Measurements from ENCODE around the gene PBX1. TPM values are rescaled to one million over a fixed set of nuclear protein-coding genes. Genes with fewer than 3 reads are reported as not detected.
A peak's percentile ranks its signal among the peaks of the same experiment; 100 is the strongest.

PBX1 gene
- total and polyA plus RNA-seq, 2 experiments from 2014 or later, result 40.0 to 104 TPM

DNA sequence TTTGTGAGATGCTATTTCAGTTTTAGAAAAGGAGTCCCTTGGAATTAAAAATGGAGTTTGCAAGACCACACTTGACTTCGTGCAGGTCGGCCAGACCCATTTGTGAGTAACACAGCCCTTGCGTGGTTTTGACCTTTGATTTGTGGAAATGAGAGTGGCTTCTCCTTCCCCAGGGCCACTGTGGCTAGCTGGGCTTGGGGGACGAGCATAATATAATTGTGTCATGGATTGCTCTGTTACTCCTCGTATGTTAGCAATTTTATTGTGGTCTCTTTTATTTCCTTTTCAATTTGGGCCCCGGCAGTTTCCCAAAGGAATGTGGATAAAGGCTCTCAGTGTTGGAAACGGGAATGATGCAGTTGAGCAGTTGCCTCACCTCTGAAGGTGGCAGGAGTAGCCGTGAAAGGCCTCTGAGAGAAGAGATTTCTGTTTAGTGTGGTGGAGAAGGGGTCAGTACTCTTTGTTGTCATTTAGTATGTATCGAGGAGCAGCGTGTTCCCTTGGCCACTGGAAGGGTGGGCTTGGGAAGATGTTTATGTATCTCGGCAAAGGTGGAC lies 194.6 kb downstream of the PBX1 start:
- Histone ChIP-seq H3K4me1 (ENCODE audit: insufficient read depth) (peaks cover 27% of the 10 kb centered on the region), H2AFZ (no peak overlapping the region), H3K9me2 (ENCODE audit: insufficient read depth) (no peaks in the 10 kb centered on the region), H3K79me2 (replicated peaks; ENCODE audit: insufficient read depth) (peaks cover 82% of the 10 kb centered on the region), H3K4me3 (no peak overlapping the region), H4K20me1 (replicated peaks; ENCODE audit: insufficient read depth) (peaks cover 27% of the 10 kb centered on the region), H3K27ac (ENCODE audit: low read depth) (no peak overlapping the region), H3K36me3 (ENCODE audit: insufficient read depth) (no peaks in the 10 kb centered on the region), H3K27me3 (ENCODE audit: insufficient read depth) (no peaks in the 10 kb centered on the region), H3K4me2 (no peak overlapping the region), H3F3A (replicated peaks; ENCODE audit: low read depth) (no peaks in the 10 kb centered on the region)
- no peak overlapping the region for H3K4me3 Mint-ChIP-seq
- H3K4me1 Mint-ChIP-seq, result peaks cover 46% of the 10 kb centered on the region
- DNase-seq (ENCODE audit: low spot score) (no peak), ATAC-seq (peak; percentile 26)
- no peaks in the 10 kb centered on the region for H3K9me3 Mint-ChIP-seq
- no peaks in the 10 kb centered on the region for H3K36me3 Mint-ChIP-seq (ENCODE audit: low read depth)
- no peak for TF ChIP-seq EZH2 (IDR thresholded peaks at IDR 0.05; ENCODE audit: low read depth, unreplicated experiment)
- no peak for TF ChIP-seq POLR2AphosphoS5 (IDR thresholded peaks at IDR 0.05; ENCODE audit: low read depth)
- TF ChIP-seq, protein P1, sequence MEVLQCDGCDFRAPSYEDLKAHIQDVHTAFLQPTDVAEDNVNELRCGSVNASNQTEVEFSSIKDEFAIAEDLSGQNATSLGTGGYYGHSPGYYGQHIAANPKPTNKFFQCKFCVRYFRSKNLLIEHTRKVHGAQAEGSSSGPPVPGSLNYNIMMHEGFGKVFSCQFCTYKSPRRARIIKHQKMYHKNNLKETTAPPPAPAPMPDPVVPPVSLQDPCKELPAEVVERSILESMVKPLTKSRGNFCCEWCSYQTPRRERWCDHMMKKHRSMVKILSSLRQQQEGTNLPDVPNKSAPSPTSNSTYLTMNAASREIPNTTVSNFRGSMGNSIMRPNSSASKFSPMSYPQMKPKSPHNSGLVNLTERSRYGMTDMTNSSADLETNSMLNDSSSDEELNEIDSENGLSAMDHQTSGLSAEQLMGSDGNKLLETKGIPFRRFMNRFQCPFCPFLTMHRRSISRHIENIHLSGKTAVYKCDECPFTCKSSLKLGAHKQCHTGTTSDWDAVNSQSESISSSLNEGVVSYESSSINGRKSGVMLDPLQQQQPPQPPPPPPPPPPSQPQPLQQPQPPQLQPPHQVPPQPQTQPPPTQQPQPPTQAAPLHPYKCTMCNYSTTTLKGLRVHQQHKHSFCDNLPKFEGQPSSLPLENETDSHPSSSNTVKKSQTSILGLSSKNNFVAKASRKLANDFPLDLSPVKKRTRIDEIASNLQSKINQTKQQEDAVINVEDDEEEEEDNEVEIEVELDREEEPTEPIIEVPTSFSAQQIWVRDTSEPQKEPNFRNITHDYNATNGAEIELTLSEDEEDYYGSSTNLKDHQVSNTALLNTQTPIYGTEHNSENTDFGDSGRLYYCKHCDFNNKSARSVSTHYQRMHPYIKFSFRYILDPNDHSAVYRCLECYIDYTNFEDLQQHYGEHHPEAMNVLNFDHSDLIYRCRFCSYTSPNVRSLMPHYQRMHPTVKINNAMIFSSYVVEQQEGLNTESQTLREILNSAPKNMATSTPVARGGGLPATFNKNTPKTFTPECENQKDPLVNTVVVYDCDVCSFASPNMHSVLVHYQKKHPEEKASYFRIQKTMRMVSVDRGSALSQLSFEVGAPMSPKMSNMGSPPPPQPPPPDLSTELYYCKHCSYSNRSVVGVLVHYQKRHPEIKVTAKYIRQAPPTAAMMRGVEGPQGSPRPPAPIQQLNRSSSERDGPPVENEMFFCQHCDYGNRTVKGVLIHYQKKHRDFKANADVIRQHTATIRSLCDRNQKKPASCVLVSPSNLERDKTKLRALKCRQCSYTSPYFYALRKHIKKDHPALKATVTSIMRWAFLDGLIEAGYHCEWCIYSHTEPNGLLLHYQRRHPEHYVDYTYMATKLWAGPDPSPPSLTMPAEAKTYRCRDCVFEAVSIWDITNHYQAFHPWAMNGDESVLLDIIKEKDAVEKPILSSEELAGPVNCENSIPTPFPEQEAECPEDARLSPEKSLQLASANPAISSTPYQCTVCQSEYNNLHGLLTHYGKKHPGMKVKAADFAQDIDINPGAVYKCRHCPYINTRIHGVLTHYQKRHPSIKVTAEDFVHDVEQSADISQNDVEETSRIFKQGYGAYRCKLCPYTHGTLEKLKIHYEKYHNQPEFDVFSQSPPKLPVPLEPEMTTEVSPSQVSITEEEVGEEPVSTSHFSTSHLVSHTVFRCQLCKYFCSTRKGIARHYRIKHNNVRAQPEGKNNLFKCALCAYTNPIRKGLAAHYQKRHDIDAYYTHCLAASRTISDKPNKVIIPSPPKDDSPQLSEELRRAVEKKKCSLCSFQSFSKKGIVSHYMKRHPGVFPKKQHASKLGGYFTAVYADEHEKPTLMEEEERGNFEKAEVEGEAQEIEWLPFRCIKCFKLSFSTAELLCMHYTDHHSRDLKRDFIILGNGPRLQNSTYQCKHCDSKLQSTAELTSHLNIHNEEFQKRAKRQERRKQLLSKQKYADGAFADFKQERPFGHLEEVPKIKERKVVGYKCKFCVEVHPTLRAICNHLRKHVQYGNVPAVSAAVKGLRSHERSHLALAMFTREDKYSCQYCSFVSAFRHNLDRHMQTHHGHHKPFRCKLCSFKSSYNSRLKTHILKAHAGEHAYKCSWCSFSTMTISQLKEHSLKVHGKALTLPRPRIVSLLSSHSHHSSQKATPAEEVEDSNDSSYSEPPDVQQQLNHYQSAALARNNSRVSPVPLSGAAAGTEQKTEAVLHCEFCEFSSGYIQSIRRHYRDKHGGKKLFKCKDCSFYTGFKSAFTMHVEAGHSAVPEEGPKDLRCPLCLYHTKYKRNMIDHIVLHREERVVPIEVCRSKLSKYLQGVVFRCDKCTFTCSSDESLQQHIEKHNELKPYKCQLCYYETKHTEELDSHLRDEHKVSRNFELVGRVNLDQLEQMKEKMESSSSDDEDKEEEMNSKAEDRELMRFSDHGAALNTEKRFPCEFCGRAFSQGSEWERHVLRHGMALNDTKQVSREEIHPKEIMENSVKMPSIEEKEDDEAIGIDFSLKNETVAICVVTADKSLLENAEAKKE (CRISPR knock-in tag; IDR thresholded peaks at IDR 0.05), result no peak
- TF ChIP-seq, protein P2, sequence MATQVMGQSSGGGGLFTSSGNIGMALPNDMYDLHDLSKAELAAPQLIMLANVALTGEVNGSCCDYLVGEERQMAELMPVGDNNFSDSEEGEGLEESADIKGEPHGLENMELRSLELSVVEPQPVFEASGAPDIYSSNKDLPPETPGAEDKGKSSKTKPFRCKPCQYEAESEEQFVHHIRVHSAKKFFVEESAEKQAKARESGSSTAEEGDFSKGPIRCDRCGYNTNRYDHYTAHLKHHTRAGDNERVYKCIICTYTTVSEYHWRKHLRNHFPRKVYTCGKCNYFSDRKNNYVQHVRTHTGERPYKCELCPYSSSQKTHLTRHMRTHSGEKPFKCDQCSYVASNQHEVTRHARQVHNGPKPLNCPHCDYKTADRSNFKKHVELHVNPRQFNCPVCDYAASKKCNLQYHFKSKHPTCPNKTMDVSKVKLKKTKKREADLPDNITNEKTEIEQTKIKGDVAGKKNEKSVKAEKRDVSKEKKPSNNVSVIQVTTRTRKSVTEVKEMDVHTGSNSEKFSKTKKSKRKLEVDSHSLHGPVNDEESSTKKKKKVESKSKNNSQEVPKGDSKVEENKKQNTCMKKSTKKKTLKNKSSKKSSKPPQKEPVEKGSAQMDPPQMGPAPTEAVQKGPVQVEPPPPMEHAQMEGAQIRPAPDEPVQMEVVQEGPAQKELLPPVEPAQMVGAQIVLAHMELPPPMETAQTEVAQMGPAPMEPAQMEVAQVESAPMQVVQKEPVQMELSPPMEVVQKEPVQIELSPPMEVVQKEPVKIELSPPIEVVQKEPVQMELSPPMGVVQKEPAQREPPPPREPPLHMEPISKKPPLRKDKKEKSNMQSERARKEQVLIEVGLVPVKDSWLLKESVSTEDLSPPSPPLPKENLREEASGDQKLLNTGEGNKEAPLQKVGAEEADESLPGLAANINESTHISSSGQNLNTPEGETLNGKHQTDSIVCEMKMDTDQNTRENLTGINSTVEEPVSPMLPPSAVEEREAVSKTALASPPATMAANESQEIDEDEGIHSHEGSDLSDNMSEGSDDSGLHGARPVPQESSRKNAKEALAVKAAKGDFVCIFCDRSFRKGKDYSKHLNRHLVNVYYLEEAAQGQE (IDR thresholded peaks at IDR 0.05; ENCODE audit: unreplicated experiment), result no peak
- peak overlapping the region; percentile 25; the same call in 1 of the 2 replicates for H3K27ac Mint-ChIP-seq
- peaks cover 5% of the 10 kb centered on the region for H3K27me3 Mint-ChIP-seq (ENCODE audit: insufficient read depth, low read depth, poor library complexity)

All from GM23338 (cell line).